Common myeloid progenitor, CD34-positive (primary cell): Measurements from ENCODE around the gene KCNS3.
A peak's percentile ranks its signal among the peaks of the same experiment; 100 is the strongest.

Experiments used
- CTCF ChIA-PET: fragments of 350-600 bp; sonication (Branson Sonifier 250); formaldehyde crosslinking; loops from one replicate; lab custom pipeline; 2021; ENCODE audit warnings: antibody characterized with exemption; lab: Charles Lee
- POLR2A ChIA-PET: fragments of 350-600 bp; sonication (Branson Sonifier 250); formaldehyde crosslinking; loops from one replicate; lab custom pipeline; 2021; ENCODE audit warnings: antibody characterized with exemption; lab: Charles Lee
- DNase-seq, 3 donors: peaks; one replicate each; pipeline versions ENCODE4 v3.0.0 to v3.0.0-alpha.2; 2013
- H3K27ac ChIP-seq, 2 experiments: 1 replicate in 1 of 2; 2 replicates in 1 of 2; pipeline ENCODE4 v1.7.0; 2013; ENCODE audit warnings: inconsistent platforms in 2 of 2, low read length in 2 of 2, mild to moderate bottlenecking in 2 of 2, low read depth in 1 of 2, moderate library complexity in 1 of 2; ENCODE audit not compliant: severe bottlenecking in 2 of 2, insufficient read depth in 1 of 2, poor library complexity in 1 of 2
- H3K27me3 ChIP-seq, 5 experiments: replicated peaks in 2 of 5; 1 replicate in 3 of 5; 2 replicates in 2 of 5; pipeline versions ENCODE4 v1.6.1 to v1.7.0; 2013; ENCODE audit warnings: low read length in 4 of 5, mild to moderate bottlenecking in 2 of 5, moderate library complexity in 2 of 5, inconsistent platforms in 1 of 5; ENCODE audit not compliant: insufficient read depth in 5 of 5, control insufficient read depth in 4 of 5
- H3K36me3 ChIP-seq, 4 experiments: 1 replicate in 2 of 4; 2 replicates in 2 of 4; pipeline versions ENCODE4 v1.6.1 to v1.7.0; 2013; ENCODE audit warnings: low read length in 3 of 4, control low read depth in 1 of 4, mild to moderate bottlenecking in 1 of 4; ENCODE audit not compliant: control insufficient read depth in 4 of 4, insufficient read depth in 4 of 4
- H3K4me1 ChIP-seq, 4 experiments: 1 replicate in 3 of 4; 2 replicates in 1 of 4; pipeline versions ENCODE4 v1.6.1 to v1.7.1; 2013; ENCODE audit warnings: low read length in 3 of 4, mild to moderate bottlenecking in 3 of 4, control low read depth in 1 of 4, inconsistent platforms in 1 of 4, moderate library complexity in 1 of 4; ENCODE audit not compliant: control insufficient read depth in 4 of 4, insufficient read depth in 4 of 4; ENCODE audit errors: control extremely low read depth in 1 of 4
- H3K4me3 ChIP-seq, 7 experiments: 1 replicate in 4 of 7; 2 replicates in 3 of 7; pipeline versions ENCODE4 v1.5.1 to v1.7.0; 2013; ENCODE audit warnings: mild to moderate bottlenecking in 7 of 7, low read length in 6 of 7, moderate library complexity in 6 of 7, inconsistent platforms in 2 of 7, low read depth in 2 of 7, control low read depth in 1 of 7; ENCODE audit not compliant: insufficient read depth in 4 of 7, control insufficient read depth in 1 of 7; ENCODE audit errors: extremely low read depth in 1 of 7
- H3K9me3 ChIP-seq, 5 experiments: 1 replicate in 4 of 5; 2 replicates in 1 of 5; pipeline versions ENCODE4 v1.6.1 to v1.7.1; 2013; ENCODE audit warnings: low read length in 4 of 5, mild to moderate bottlenecking in 2 of 5, inconsistent platforms in 1 of 5, low read depth in 1 of 5, moderate library complexity in 1 of 5; ENCODE audit not compliant: control insufficient read depth in 4 of 5, insufficient read depth in 2 of 5; ENCODE audit errors: control extremely low read depth in 1 of 5
- WGBS: methylation state at CpG from one replicate; pipeline ENCODE4 v1.1.5; 2013; ENCODE audit not compliant: insufficient coverage; 5-methylcytosine and 5-hydroxymethylcytosine counted together

KCNS3 gene

DNA sequence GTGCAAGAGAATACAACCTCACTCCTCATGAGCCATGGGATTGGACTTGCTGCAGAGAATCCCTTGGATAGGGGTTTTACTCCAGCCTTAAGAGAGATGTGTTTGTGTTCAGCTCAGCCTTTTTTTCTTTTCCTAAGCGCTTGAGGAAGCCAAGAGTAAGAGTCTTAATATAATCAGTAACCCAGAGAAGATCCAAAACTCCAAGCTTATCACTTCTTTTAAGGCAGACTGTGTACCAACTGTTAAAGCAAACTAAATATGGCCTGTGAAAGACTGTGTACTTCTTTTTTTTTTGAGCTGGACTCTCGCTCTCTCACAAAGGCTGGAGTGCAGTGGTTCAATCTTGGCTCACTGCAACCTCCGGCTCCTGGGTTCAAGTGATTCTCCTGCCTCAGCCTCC is 31.8 kb upstream of the KCNS3 start:
- POLR2A ChIA-PET: no interaction called here
- Histone ChIP-seq H3K4me3 (no peak overlapping the region), H3K9me3 (no peaks in the 10 kb centered on the region), H3K27me3 (peaks cover 0 to 10% (median 0%) of the 10 kb centered on the region in 5 experiments), H3K27ac (no peak overlapping the region), H3K36me3 (no peaks in the 10 kb centered on the region), H3K4me1 (no peaks in the 10 kb centered on the region)
- CTCF ChIA-PET: interaction anchor here (1.0 to 4.1 kb wide), 3 partner anchors 10 to 72 kb away, joined by 4 to 18 read pairs (median 8); no protein-coding TSS in a partner anchor
- 94% methylated on average over 2 of the region's 3 CpGs for WGBS
- no peak for DNase-seq

- peaks cover 0 to 10% (median 0%) of the 10 kb centered on the region in 5 experiments for H3K27me3 ChIP-seq
- no peaks in the 10 kb centered on the region for H3K36me3 ChIP-seq
- H3K27ac ChIP-seq: no peak overlapping the region
- H3K4me1 ChIP-seq: no peaks in the 10 kb centered on the region
- no peak overlapping the region for H3K4me3 ChIP-seq
- WGBS: 100% methylated on average over 1 of the region's 2 CpGs
- ChIA-PET CTCF (interaction anchor here (1.7 to 4.1 kb wide), 2 partner anchors 15 to 71 kb away, joined by 8 to 18 read pairs; no protein-coding TSS in a partner anchor), POLR2A (interaction anchor here (0.7 kb wide), 1 partner anchor 34 kb away, joined by 3 read pairs; no protein-coding TSS in a partner anchor)
- H3K9me3 ChIP-seq: no peaks in the 10 kb centered on the region
- no peak for DNase-seq
Measured at GRCh38 chr2:17847236-17847635, 31.2 kb upstream of the KCNS3 start.

- DNase-seq: no peak
- ChIA-PET POLR2A (no interaction called here), CTCF (interaction anchor here (0.6 to 1.6 kb wide), 4 partner anchors 25 to 70 kb away, joined by 3 to 4 read pairs (median 4); no protein-coding TSS in a partner anchor)
Measured at GRCh38 chr2:17849275-17849674, 29.2 kb upstream of the KCNS3 start.

GRCh38 chr2:17850151-17850550 is 28.3 kb upstream of the KCNS3 start:
- ChIA-PET POLR2A (interaction anchor here (0.7 kb wide), 1 partner anchor 147 kb away, joined by 5 read pairs; no protein-coding TSS in a partner anchor), CTCF (interaction anchor here (0.9 to 1.6 kb wide), 5 partner anchors 24 to 528 kb away, joined by 3 to 4 read pairs (median 3); no protein-coding TSS in a partner anchor)
- DNase-seq: no peak
- WGBS: 90% methylated on average over 4 of the region's 4 CpGs
- Histone ChIP-seq H3K27ac (no peak overlapping the region), H3K4me3 (no peak overlapping the region), H3K36me3 (no peaks in the 10 kb centered on the region), H3K9me3 (no peaks in the 10 kb centered on the region), H3K4me1 (no peaks in the 10 kb centered on the region), H3K27me3 (peaks cover 0 to 7% (median 0%) of the 10 kb centered on the region in 5 experiments)

More at GRCh38 chr2:17849275-17849674, 29.2 kb upstream of the KCNS3 start:
- no peaks in the 10 kb centered on the region for H3K9me3 ChIP-seq
- H3K4me1 ChIP-seq: no peaks in the 10 kb centered on the region
- 97% methylated on average over 3 of the region's 5 CpGs for WGBS
- no peaks in the 10 kb centered on the region for H3K36me3 ChIP-seq
- H3K4me3 ChIP-seq: no peak overlapping the region
- H3K27ac ChIP-seq: no peak overlapping the region
- H3K27me3 ChIP-seq: peaks cover 0 to 7% (median 0%) of the 10 kb centered on the region in 5 experiments

DNA sequence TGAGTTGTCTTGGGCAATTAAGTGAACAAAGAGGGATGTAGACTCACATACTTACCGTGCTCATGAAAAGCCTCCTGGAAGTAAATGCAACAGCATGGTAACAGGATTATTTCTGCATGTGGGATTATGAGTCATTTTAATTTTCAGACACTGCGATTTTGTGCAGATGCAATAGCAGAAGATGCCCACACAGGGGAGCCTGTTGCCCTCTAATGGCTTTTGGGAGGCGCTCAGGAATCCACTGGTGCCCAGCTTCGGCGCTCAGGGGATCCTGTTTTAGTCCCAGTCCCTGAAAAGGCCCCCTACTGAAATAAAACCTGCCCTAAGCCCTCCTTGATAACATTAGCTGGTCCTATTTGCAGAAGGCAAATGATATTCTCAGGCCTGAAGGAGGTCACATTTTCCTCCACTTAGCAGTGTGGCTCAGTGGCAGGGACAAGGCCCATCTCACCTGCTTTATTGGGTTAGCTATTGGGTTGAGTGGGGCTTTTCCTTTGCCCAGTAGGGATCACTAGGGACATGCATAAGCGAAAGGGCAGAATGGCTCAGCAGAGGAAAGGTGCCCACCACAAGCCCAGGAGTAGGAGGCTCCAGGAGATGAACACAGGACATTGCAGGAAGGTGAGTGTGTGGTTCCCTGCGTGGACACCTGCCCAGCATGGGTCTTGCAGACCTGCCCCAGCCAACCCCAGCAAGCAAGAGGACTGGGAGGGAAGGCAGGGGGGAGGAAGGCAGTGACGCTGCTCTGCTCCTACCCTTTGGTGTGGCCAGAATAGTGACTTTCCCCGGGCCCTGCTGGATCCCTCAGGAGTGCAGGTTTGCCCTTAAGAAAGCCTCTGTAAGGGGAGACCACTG is 26.5 kb upstream of the KCNS3 start:
- H3K27me3 ChIP-seq: peaks cover 0 to 11% (median 6%) of the 10 kb centered on the region in 5 experiments
- CTCF ChIA-PET: interaction anchor here (0.9 to 1.6 kb wide), 6 partner anchors 27 to 527 kb away, joined by 3 to 8 read pairs (median 4); partner anchors contain the start of gene KCNS3
- no peak overlapping the region for H3K27ac ChIP-seq
- H3K9me3 ChIP-seq: no peaks in the 10 kb centered on the region
- H3K36me3 ChIP-seq: no peaks in the 10 kb centered on the region
- no peak overlapping the region for H3K4me3 ChIP-seq
- no peaks in the 10 kb centered on the region for H3K4me1 ChIP-seq
- 43% methylated on average over 8 of the region's 9 CpGs for WGBS
- DNase-seq: peak; percentile 37 to 68 (median 64)
- POLR2A ChIA-PET: no interaction called here

DNA sequence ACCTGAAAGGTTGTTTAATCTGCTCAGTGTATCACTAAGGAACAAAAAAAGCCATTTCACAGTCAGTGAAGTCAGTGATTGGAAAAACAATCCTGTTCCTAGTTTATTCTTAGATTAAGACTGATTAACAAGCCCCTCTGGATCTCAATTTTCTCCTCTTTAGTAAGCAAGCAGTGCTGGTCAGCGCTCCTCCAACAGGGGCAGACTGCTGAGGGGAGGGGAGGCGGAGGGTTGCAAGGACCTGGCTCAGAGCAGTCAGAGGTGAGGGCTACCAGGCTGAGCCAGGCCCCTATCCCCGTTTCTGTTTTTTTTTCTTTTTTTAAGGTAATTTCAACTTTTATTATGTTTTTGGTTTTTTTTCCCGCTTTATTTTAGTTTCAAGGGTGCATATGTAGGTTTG is 24.7 kb upstream of the KCNS3 start:
- Histone ChIP-seq H3K27ac (no peak overlapping the region), H3K4me3 (no peak overlapping the region), H3K9me3 (no peaks in the 10 kb centered on the region), H3K27me3 (peaks cover 0 to 22% (median 9%) of the 10 kb centered on the region in 5 experiments), H3K36me3 (no peaks in the 10 kb centered on the region), H3K4me1 (no peaks in the 10 kb centered on the region)
- DNase-seq: no peak
- POLR2A ChIA-PET: no interaction called here
- 20% methylated on average over 1 of the region's 4 CpGs for WGBS
- CTCF ChIA-PET: no interaction called here

DNA sequence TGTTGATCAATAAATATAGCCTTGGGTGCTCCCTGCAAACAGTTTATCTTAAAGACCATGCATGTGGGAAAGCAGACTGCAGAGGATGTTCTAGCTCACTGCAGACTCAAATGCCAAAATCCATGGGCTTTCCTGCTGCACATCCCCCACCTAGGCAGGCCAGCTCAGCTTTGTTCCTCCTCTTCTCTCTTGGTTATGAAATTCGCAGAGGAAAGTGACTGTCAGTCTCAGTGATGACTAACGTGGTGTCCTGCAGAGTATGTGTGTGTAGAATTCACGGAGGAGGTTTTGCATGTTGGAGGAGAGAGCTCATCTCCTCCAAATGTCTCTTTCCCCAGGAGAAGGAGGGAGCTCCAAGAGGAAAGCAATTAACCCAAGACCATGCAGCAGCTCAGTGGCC is 21.4 kb upstream of the KCNS3 start:
- no CpG with 5 or more reads among the region's 3 CpGs for WGBS
- DNase-seq: no peak
- H3K9me3 ChIP-seq: no peaks in the 10 kb centered on the region
- peaks cover 0 to 24% (median 7%) of the 10 kb centered on the region in 5 experiments for H3K27me3 ChIP-seq
- no peak overlapping the region for H3K4me3 ChIP-seq
- H3K27ac ChIP-seq: no peak overlapping the region
- no peaks in the 10 kb centered on the region for H3K36me3 ChIP-seq
- ChIA-PET CTCF (interaction anchor here (1.0 to 1.2 kb wide), 2 partner anchors 9 to 11 kb away, joined by 3 to 4 read pairs; no protein-coding TSS in a partner anchor), POLR2A (no interaction called here)
- no peaks in the 10 kb centered on the region for H3K4me1 ChIP-seq
